Ishikawa (cell line): ENCODE measurements around the gene TLE3.

Experiments
- CEBPB ChIP-seq: IDR thresholded peaks from 2 replicates; pipeline ENCODE4 v1.6.1; 2012
- CREB1 ChIP-seq: IDR thresholded peaks from 2 replicates; pipeline ENCODE4 v1.6.1; 2012; ENCODE audit warnings: low read depth
- EGR1 ChIP-seq: IDR thresholded peaks from 2 replicates; pipeline ENCODE4 v1.6.1; 2012
- EP300 ChIP-seq: IDR thresholded peaks from 2 replicates; pipeline ENCODE4 v1.6.1; 2012; ENCODE audit warnings: borderline replicate concordance
- FOXM1 ChIP-seq: IDR thresholded peaks from 2 replicates; pipeline ENCODE4 v1.6.1; 2012; ENCODE audit warnings: low read depth, borderline replicate concordance
- MAX ChIP-seq: IDR thresholded peaks from 2 replicates; pipeline ENCODE4 v1.6.1; 2012
- NFIC ChIP-seq: IDR thresholded peaks from 2 replicates; pipeline ENCODE4 v1.6.1; 2012
- RAD21 ChIP-seq: IDR thresholded peaks from 2 replicates; pipeline ENCODE4 v1.6.1; 2012; ENCODE audit warnings: low read depth
- REST ChIP-seq: IDR thresholded peaks from 2 replicates; pipeline ENCODE4 v1.6.1; 2012; ENCODE audit warnings: low read depth, mild to moderate bottlenecking
- TAF1 ChIP-seq: IDR thresholded peaks from 2 replicates; pipeline ENCODE4 v1.6.1; 2012; ENCODE audit warnings: low read depth, mild to moderate bottlenecking
- TCF12 ChIP-seq: IDR thresholded peaks from 2 replicates; pipeline ENCODE4 v1.6.1; 2012; ENCODE audit warnings: low read depth
- TEAD4 ChIP-seq: IDR thresholded peaks from 2 replicates; pipeline ENCODE4 v1.6.1; 2012
- USF1 ChIP-seq: IDR thresholded peaks from 2 replicates; pipeline ENCODE4 v1.6.1; 2012
- YY1 ChIP-seq: IDR thresholded peaks from 2 replicates; pipeline ENCODE4 v1.6.1; 2012; ENCODE audit warnings: low read depth
- ZBTB7A ChIP-seq: IDR thresholded peaks from 2 replicates; pipeline ENCODE4 v1.6.1; 2012; ENCODE audit warnings: low read depth

The TLE3 gene

GRCh38 chr15:70097321-70098152, at the start of gene TLE3:
TLE3 (minus strand) TSS chr15:70097917; CDS start chr15:70096798, 1,119 bp downstream.
- peak; percentile 99 for TF ChIP-seq MAX
- no peak; the same call in 1 of the 2 replicates for TF ChIP-seq NFIC
- peak; percentile 56 for TF ChIP-seq CREB1
- TF ChIP-seq EP300, result peak; percentile 32; the same call in 1 of the 2 replicates
- no peak for TF ChIP-seq EGR1
- peak; percentile 87 for TF ChIP-seq USF1
- TF ChIP-seq REST, result no peak
- TF ChIP-seq YY1, result no peak
- TF ChIP-seq CEBPB, result no peak
- peak; percentile 45 for TF ChIP-seq TAF1
- no peak for TF ChIP-seq TEAD4
- peak; percentile 48 for TF ChIP-seq RAD21
- TF ChIP-seq TCF12, result peak; percentile 49
- TF ChIP-seq ZBTB7A, result no peak
- TF ChIP-seq FOXM1, result 0 out of 2 replicates have a peak, but pooled peaks have one; percentile 17

- no peak for TF ChIP-seq EP300
- TF ChIP-seq TCF12, result no peak
- TF ChIP-seq CREB1, result no peak
- no peak for TF ChIP-seq FOXM1
- TF ChIP-seq TAF1, result no peak
- no peak for TF ChIP-seq TEAD4
- TF ChIP-seq MAX, result no peak
- no peak for TF ChIP-seq NFIC
- no peak for TF ChIP-seq EGR1
- no peak for TF ChIP-seq USF1
- TF ChIP-seq RAD21, result no peak
These were observed 49.6 kb upstream of the TLE3 start for GRCh38 chr15:70147178-70147760.

DNA sequence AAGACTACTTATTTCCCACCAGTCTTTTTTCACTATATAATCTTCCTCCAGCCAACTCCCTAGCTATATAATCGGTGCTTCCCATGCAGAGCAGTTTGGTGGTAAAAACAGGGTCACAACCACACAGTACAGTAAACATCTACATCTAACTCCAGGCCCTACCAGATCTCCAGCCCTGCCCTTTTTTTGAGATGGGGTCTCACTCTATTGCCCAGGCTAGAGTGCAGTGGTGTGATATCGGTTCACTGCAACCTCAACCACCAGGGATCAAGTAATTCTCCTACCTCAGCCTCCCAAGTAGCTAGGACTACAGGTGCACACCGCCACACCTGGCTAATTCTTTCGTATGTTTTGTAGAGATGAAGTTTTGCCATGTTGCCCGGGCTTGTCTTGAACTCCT, 49.1 kb upstream of the TLE3 start:
- TF ChIP-seq USF1 (no peak), CREB1 (no peak), MAX (no peak), EP300 (no peak), YY1 (no peak), TCF12 (no peak), EGR1 (no peak), FOXM1 (no peak), REST (no peak), TEAD4 (no peak), RAD21 (no peak), NFIC (no peak), TAF1 (no peak), ZBTB7A (no peak), CEBPB (no peak)

DNA sequence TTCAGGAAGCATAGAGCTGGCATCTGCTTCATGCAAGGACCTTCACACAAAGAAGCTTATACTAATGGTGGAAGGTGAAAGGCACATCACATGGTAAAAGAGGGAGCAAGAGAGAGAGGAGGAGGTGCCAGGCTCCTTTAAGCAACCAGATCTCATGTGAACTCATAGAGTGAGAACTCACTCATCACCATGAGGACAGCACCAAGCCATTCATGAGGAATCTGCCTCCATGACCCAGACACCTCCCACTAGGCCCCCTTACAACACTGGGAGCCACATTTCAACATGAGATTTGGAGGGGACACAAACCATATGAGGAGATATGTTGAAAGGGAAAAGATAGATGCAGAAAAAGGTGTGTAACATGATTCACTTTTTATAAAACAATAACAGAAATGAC, 48.4 kb upstream of the TLE3 start:
- no peak for TF ChIP-seq REST
- no peak for TF ChIP-seq EGR1
